Thyroid gland (tissue), 4 donors: Measurements from ENCODE around the gene VAMP2. TPM values are rescaled to one million over a fixed set of nuclear protein-coding genes. Genes with fewer than 3 reads are reported as not detected.
A peak's percentile ranks its signal among the peaks of the same experiment; 100 is the strongest.

Experiments
- DNase-seq, 2 donors: peaks; one replicate each; pipeline ENCODE4 v3.0.0-alpha.2; 2019
- H3K27ac ChIP-seq, 3 donors: fragments of 200-600 bp; sonication (generic); 1 replicate in 2 of 3; 2 replicates in 1 of 3; pipeline ENCODE4 v1.5.1; 2016 to 2019; ENCODE audit warnings: mild to moderate bottlenecking in 1 of 3, moderate library complexity in 1 of 3
- H3K27me3 ChIP-seq: fragments of 200-600 bp; sonication (generic); one replicate; pipeline ENCODE4 v1.5.1; 2019
- H3K36me3 ChIP-seq, 2 donors: fragments of 200-600 bp; sonication (generic); one replicate each; pipeline ENCODE4 v1.5.1; 2016 to 2019
- H3K4me1 ChIP-seq, 2 donors: fragments of 200-600 bp; sonication (generic); one replicate each; pipeline ENCODE4 v1.5.1; 2017 to 2019
- H3K4me3 ChIP-seq, 3 donors: fragments of 200-600 bp; sonication (generic); replicated peaks in 1 of 3; 1 replicate in 2 of 3; 2 replicates in 1 of 3; pipeline ENCODE4 v1.5.1; 2016; ENCODE audit warnings: mild to moderate bottlenecking in 1 of 3
- H3K9me3 ChIP-seq: fragments of 200-600 bp; sonication (generic); one replicate; pipeline ENCODE4 v1.5.1; 2017
- CTCF ChIP-seq, 6 experiments: fragments of 200-600 bp in 3 of 6; fragments of 450-650 bp in 3 of 6; sonication (generic) in 3 of 6; IDR thresholded peaks; one replicate each; pipeline ENCODE4 v1.5.1; 2016 to 2019; ENCODE audit warnings: antibody characterized with exemption in 6 of 6, mild to moderate bottlenecking in 2 of 6, inconsistent platforms in 1 of 6, moderate library complexity in 1 of 6
- POLR2A ChIP-seq, 2 donors: fragments of 450-650 bp; IDR thresholded peaks; one replicate each; pipeline ENCODE4 v1.6.1; 2017; ENCODE audit warnings: antibody characterized with exemption in 2 of 2, mild to moderate bottlenecking in 2 of 2, moderate library complexity in 1 of 2
- WGBS, 2 donors: methylation state at CpG; one replicate each; pipeline ENCODE4 v1.1.5; 2017; 5-methylcytosine and 5-hydroxymethylcytosine counted together
- intact Hi-C: fragments of 100-400 bp; cut with DNase I; formaldehyde crosslinking; loops from one replicate; pipeline ENCODE4 v1.15.1; 2023
- total RNA-seq, 4 donors: library from RNA; depleted of rRNA; stranded (reverse); fragments of >200 nt; gene quantifications; one replicate each; pipeline ENCODE4 v1.2.3, GENCODE V29; 2016

Gene VAMP2
- total RNA-seq, 4 donors from 2014 or later, result 30.6 to 35.2 (median 33.4) TPM

- Histone ChIP-seq H3K9me3 (no peaks in the 10 kb centered on the region), H3K4me3 (no peak overlapping the region), H3K4me1 (peaks cover 15 to 17% of the 10 kb centered on the region in 2 donors), H3K36me3 (peaks cover 85 to 90% of the 10 kb centered on the region in 2 donors), H3K27me3 (no peaks in the 10 kb centered on the region), H3K27ac (peak overlapping the region in 2 of 3 donors; percentile 70 to 98)
- no peak for DNase-seq
- 90 to 94% methylated on average over 25 to 26 of the region's 26 CpGs for WGBS, 2 donors
- no peak for TF ChIP-seq POLR2A (IDR thresholded peaks at IDR 0.05)
- TF ChIP-seq CTCF (IDR thresholded peaks at IDR 0.05), result no peak
- intact Hi-C loops, result loop anchor here (10.0 kb wide), 1 partner anchor 302 kb away; no protein-coding TSS in a partner anchor
Observed at GRCh38 chr17:8147141-8147804, 15.5 kb downstream of the VAMP2 start.

GRCh38 chr17:8146381-8147140 is 16.2 kb downstream of the VAMP2 start:
- no peak for DNase-seq
- peaks cover 92 to 93% of the 10 kb centered on the region in 2 donors for H3K36me3 ChIP-seq

GRCh38 chr17:8145811-8146210 is 16.9 kb downstream of the VAMP2 start:
- peaks cover 10 to 14% of the 10 kb centered on the region in 2 donors for H3K4me1 ChIP-seq

More at GRCh38 chr17:8146381-8147140, 16.2 kb downstream of the VAMP2 start:
- no peaks in the 10 kb centered on the region for H3K27me3 ChIP-seq
- WGBS, 2 donors, result 95 to 97% methylated on average over 14 of the region's 14 CpGs
- H3K4me1 ChIP-seq, result peaks cover 15 to 16% of the 10 kb centered on the region in 2 donors
- TF ChIP-seq POLR2A (IDR thresholded peaks at IDR 0.05) (no peak), CTCF (IDR thresholded peaks at IDR 0.05) (no peak)
- no peak overlapping the region for H3K4me3 ChIP-seq
- H3K27ac ChIP-seq, result peak overlapping the region in 2 of 3 donors; percentile 11 to 70
- no peaks in the 10 kb centered on the region for H3K9me3 ChIP-seq
- intact Hi-C loops, result loop anchor here (10.0 kb wide), 1 partner anchor 302 kb away; no protein-coding TSS in a partner anchor

GRCh38 chr17:8144401-8145231 is 18.1 kb downstream of the VAMP2 start:
- no peak for TF ChIP-seq CTCF (IDR thresholded peaks at IDR 0.05)
- TF ChIP-seq POLR2A (IDR thresholded peaks at IDR 0.05), result no peak
- peaks cover 100% of the 10 kb centered on the region in 2 donors for H3K36me3 ChIP-seq
- no peak overlapping the region for H3K4me3 ChIP-seq
- peaks cover 4 to 18% of the 10 kb centered on the region in 2 donors for H3K4me1 ChIP-seq
- no peak for DNase-seq
- H3K27me3 ChIP-seq, result no peaks in the 10 kb centered on the region
- no peaks in the 10 kb centered on the region for H3K9me3 ChIP-seq
- WGBS, 2 donors, result 85 to 91% methylated on average over 3 to 5 of the region's 15 CpGs
- intact Hi-C loops, result loop anchor here (10.0 kb wide), 1 partner anchor 300 kb away; no protein-coding TSS in a partner anchor
- H3K27ac ChIP-seq, result no peak overlapping the region

More at GRCh38 chr17:8145811-8146210, 16.9 kb downstream of the VAMP2 start:
- Histone ChIP-seq H3K27me3 (no peaks in the 10 kb centered on the region), H3K4me3 (no peak overlapping the region), H3K9me3 (no peaks in the 10 kb centered on the region), H3K27ac (peak overlapping the region in 2 of 3 donors; percentile 11 to 70), H3K36me3 (peaks cover 100% of the 10 kb centered on the region in 2 donors)
- TF ChIP-seq CTCF (IDR thresholded peaks at IDR 0.05) (no peak), POLR2A (IDR thresholded peaks at IDR 0.05) (no peak)
- WGBS, 2 donors, result 94 to 99% methylated on average over 9 to 11 of the region's 12 CpGs
- intact Hi-C loops, result loop anchor here (10.0 kb wide), 1 partner anchor 301 kb away; no protein-coding TSS in a partner anchor
- no peak for DNase-seq
